Activated naive CD8-positive, alpha-beta T cell treated with anti-CD3 and anti-CD28 coated beads, Interleukin-2, amount 50 U/mL, for 24 hours (primary cell): ENCODE results near the gene ZNF385D.
"Not testable (repeated sequence)": the region's sequence is repeated elsewhere in the genome, so short reads cannot be mapped to it uniquely, and the experiment has no call there.

Experiments
- ATAC-seq: fragments of 150-1000 bp; cut with Tn5 transposase; one replicate; pipeline ENCODE4 v1.10.0; 2021
- DNase-seq: peaks from one replicate; pipeline ENCODE4 v3.0.0; 2021
- H3K27ac Mint-ChIP-seq: one replicate; pipeline ENCODE4 v1.8.0; 2021; ENCODE audit warnings: mild to moderate bottlenecking, mixed read lengths
- H3K27me3 Mint-ChIP-seq: one replicate; pipeline ENCODE4 v1.8.0; 2021; ENCODE audit warnings: mixed read lengths
- H3K36me3 Mint-ChIP-seq: one replicate; pipeline ENCODE4 v1.8.0; 2021; ENCODE audit warnings: low read depth, mixed read lengths
- H3K4me1 Mint-ChIP-seq: one replicate; pipeline ENCODE4 v1.8.0; 2021; ENCODE audit warnings: mixed read lengths
- H3K4me3 Mint-ChIP-seq: one replicate; pipeline ENCODE4 v1.8.0; 2021; ENCODE audit warnings: mild to moderate bottlenecking, moderate library complexity, mixed read lengths
- H3K9me3 Mint-ChIP-seq: one replicate; pipeline ENCODE4 v1.8.0; 2021; ENCODE audit warnings: mixed read lengths

The ZNF385D gene

GRCh38 chr3:21421096-21421495, 329.9 kb downstream of the ZNF385D start:
- Mint-ChIP-seq H3K27ac (no peak overlapping the region), H3K4me1 (no peaks in the 10 kb centered on the region), H3K4me3 (no peak overlapping the region), H3K9me3 (peaks cover 5% of the 10 kb centered on the region), H3K36me3 (no peaks in the 10 kb centered on the region), H3K27me3 (no peaks in the 10 kb centered on the region)
- no peak for DNase-seq
- ATAC-seq, result no peak

GRCh38 chr3:21417991-21418390, 333.0 kb downstream of the ZNF385D start:
- Mint-ChIP-seq H3K4me1 (no peaks in the 10 kb centered on the region), H3K4me3 (no peak overlapping the region), H3K36me3 (no peaks in the 10 kb centered on the region), H3K27ac (no peak overlapping the region), H3K9me3 (peaks cover 5% of the 10 kb centered on the region), H3K27me3 (no peaks in the 10 kb centered on the region)
- DNase-seq, result no peak
- no peak for ATAC-seq

- Mint-ChIP-seq H3K4me3 (no peak overlapping the region), H3K4me1 (no peaks in the 10 kb centered on the region), H3K27me3 (no peaks in the 10 kb centered on the region), H3K36me3 (no peaks in the 10 kb centered on the region), H3K27ac (no peak overlapping the region), H3K9me3 (peaks cover 5% of the 10 kb centered on the region)
- DNase-seq (no peak), ATAC-seq (no peak)
Measured at GRCh38 chr3:21414506-21414905, 336.5 kb downstream of the ZNF385D start.

GRCh38 chr3:21411058-21411457, 340.0 kb downstream of the ZNF385D start:
- Mint-ChIP-seq H3K36me3 (no peaks in the 10 kb centered on the region), H3K27me3 (no peaks in the 10 kb centered on the region), H3K27ac (no peak overlapping the region), H3K9me3 (peaks cover 5% of the 10 kb centered on the region), H3K4me3 (no peak overlapping the region), H3K4me1 (no peaks in the 10 kb centered on the region)
- DNase-seq (no peak), ATAC-seq (no peak)

GRCh38 chr3:21409401-21409800, 341.6 kb downstream of the ZNF385D start:
- Mint-ChIP-seq H3K27me3 (no peaks in the 10 kb centered on the region), H3K4me3 (no peak overlapping the region), H3K36me3 (no peaks in the 10 kb centered on the region), H3K9me3 (peaks cover 10% of the 10 kb centered on the region), H3K4me1 (no peaks in the 10 kb centered on the region), H3K27ac (no peak overlapping the region)
- no peak for DNase-seq
- no peak for ATAC-seq

GRCh38 chr3:21407743-21408142, 343.3 kb downstream of the ZNF385D start:
- H3K4me1 Mint-ChIP-seq, result no peaks in the 10 kb centered on the region
- DNase-seq (no peak), ATAC-seq (no peak)
- no peak overlapping the region for H3K27ac Mint-ChIP-seq
- no peaks in the 10 kb centered on the region for H3K36me3 Mint-ChIP-seq
- H3K27me3 Mint-ChIP-seq, result no peaks in the 10 kb centered on the region
- peaks cover 15% of the 10 kb centered on the region for H3K9me3 Mint-ChIP-seq
- no peak overlapping the region for H3K4me3 Mint-ChIP-seq

GRCh38 chr3:21405671-21406667, 345.0 kb downstream of the ZNF385D start:
- Mint-ChIP-seq H3K36me3 (no peaks in the 10 kb centered on the region), H3K4me1 (no peaks in the 10 kb centered on the region), H3K4me3 (no peak overlapping the region), H3K27ac (no peak overlapping the region), H3K27me3 (no peaks in the 10 kb centered on the region), H3K9me3 (peaks cover 15% of the 10 kb centered on the region)
- no peak for ATAC-seq
- DNase-seq, result no peak

- no peaks in the 10 kb centered on the region for H3K4me1 Mint-ChIP-seq
- no peak overlapping the region for H3K4me3 Mint-ChIP-seq
- peaks cover 13% of the 10 kb centered on the region for H3K9me3 Mint-ChIP-seq
- ATAC-seq (no peak), DNase-seq (no peak)
- H3K27me3 Mint-ChIP-seq, result no peaks in the 10 kb centered on the region
- H3K36me3 Mint-ChIP-seq, result no peaks in the 10 kb centered on the region
- H3K27ac Mint-ChIP-seq, result no peak overlapping the region
Measured at GRCh38 chr3:21398461-21398860, 352.5 kb downstream of the ZNF385D start.

GRCh38 chr3:21393683-21394311, 357.2 kb downstream of the ZNF385D start:
- DNase-seq, result no peak
- peaks cover 12% of the 10 kb centered on the region for H3K9me3 Mint-ChIP-seq
- no peaks in the 10 kb centered on the region for H3K4me1 Mint-ChIP-seq
- H3K36me3 Mint-ChIP-seq, result no peaks in the 10 kb centered on the region
- H3K27ac Mint-ChIP-seq, result no peak overlapping the region
- H3K4me3 Mint-ChIP-seq, result no peak overlapping the region
- ATAC-seq, result no peak
- H3K27me3 Mint-ChIP-seq, result no peaks in the 10 kb centered on the region

- H3K27ac Mint-ChIP-seq, result no peak overlapping the region
- peaks cover 24% of the 10 kb centered on the region for H3K9me3 Mint-ChIP-seq
- no peaks in the 10 kb centered on the region for H3K36me3 Mint-ChIP-seq
- DNase-seq (no peak), ATAC-seq (no peak)
- no peaks in the 10 kb centered on the region for H3K4me1 Mint-ChIP-seq
- no peaks in the 10 kb centered on the region for H3K27me3 Mint-ChIP-seq
- H3K4me3 Mint-ChIP-seq, result no peak overlapping the region
Measured at GRCh38 chr3:21392526-21392925, 358.5 kb downstream of the ZNF385D start.

- H3K27ac Mint-ChIP-seq, result no peak overlapping the region
- peaks cover 25% of the 10 kb centered on the region for H3K9me3 Mint-ChIP-seq
- ATAC-seq (no peak), DNase-seq (no peak)
- no peaks in the 10 kb centered on the region for H3K4me1 Mint-ChIP-seq
- H3K36me3 Mint-ChIP-seq, result no peaks in the 10 kb centered on the region
- H3K27me3 Mint-ChIP-seq, result no peaks in the 10 kb centered on the region
- H3K4me3 Mint-ChIP-seq, result no peak overlapping the region
Measured at GRCh38 chr3:21390856-21391255, 360.2 kb downstream of the ZNF385D start.

- H3K9me3 Mint-ChIP-seq, result peaks cover 25% of the 10 kb centered on the region
- no peaks in the 10 kb centered on the region for H3K4me1 Mint-ChIP-seq
- DNase-seq (no peak), ATAC-seq (no peak)
- no peaks in the 10 kb centered on the region for H3K27me3 Mint-ChIP-seq
- H3K27ac Mint-ChIP-seq, result no peak overlapping the region
- H3K4me3 Mint-ChIP-seq, result no peak overlapping the region
- H3K36me3 Mint-ChIP-seq, result no peaks in the 10 kb centered on the region
Measured at GRCh38 chr3:21390136-21390535, 360.9 kb downstream of the ZNF385D start.

- H3K27me3 Mint-ChIP-seq, H3K4me3 Mint-ChIP-seq, H3K36me3 Mint-ChIP-seq, H3K4me1 Mint-ChIP-seq, H3K27ac Mint-ChIP-seq, DNase-seq, ATAC-seq: not testable (repeated sequence)
- peaks cover 16% of the 10 kb centered on the region for H3K9me3 Mint-ChIP-seq
Measured at GRCh38 chr3:21387142-21387826, 363.7 kb downstream of the ZNF385D start.

- ATAC-seq, H3K4me1 Mint-ChIP-seq, H3K27me3 Mint-ChIP-seq, H3K36me3 Mint-ChIP-seq, H3K27ac Mint-ChIP-seq, DNase-seq, H3K4me3 Mint-ChIP-seq, H3K9me3 Mint-ChIP-seq: not testable (repeated sequence)
Measured at GRCh38 chr3:21378036-21378435, 373.0 kb downstream of the ZNF385D start.
